ENCODE data around the gene LTBP1.

GRCh38 chr2:33214857-33215256, 268.1 kb downstream of the LTBP1 start:
- TF ChIP-seq CTCF (IDR thresholded peaks at IDR 0.05): no peak
- no peak for TF ChIP-seq POLR2A (IDR thresholded peaks at IDR 0.05)
- no peak for TF ChIP-seq POLR2AphosphoS5 (IDR thresholded peaks at IDR 0.05; ENCODE audit: insufficient read depth in 1 of 2, low read depth in 1 of 2)

Measured in vagina (tissue), 2 donors.